HFF-Myc (cell line): ENCODE results near the gene CDK18.

Experiments used
- DNase-seq: peaks from one replicate; pipeline ENCODE4 v3.0.0-alpha.2; 2011; ENCODE audit warnings: low read depth; ENCODE audit errors: extremely low read depth
- H3K4me3 ChIP-seq: replicated peaks from 2 replicates; pipeline ENCODE4 v1.5.1; 2011; ENCODE audit warnings: low read depth, mild to moderate bottlenecking, control low read depth, low read length
- CTCF ChIP-seq: IDR thresholded peaks from 2 replicates; pipeline ENCODE4 v1.5.1; 2012; ENCODE audit warnings: mild to moderate bottlenecking, low read depth, low read length, control low read depth; ENCODE audit errors: missing control alignments

CDK18 gene

GRCh38 chr1:205532996-205533735 lies 28.7 kb downstream of the CDK18 start:
- H3K4me3 ChIP-seq, result no peak overlapping the region
- TF ChIP-seq CTCF, result no peak
- DNase-seq, result no peak

- no peak for TF ChIP-seq CTCF
- no peak for DNase-seq
- H3K4me3 ChIP-seq, result no peak overlapping the region
These were observed 29.4 kb downstream of the CDK18 start for GRCh38 chr1:205533748-205534443.

GRCh38 chr1:205534444-205534985 lies 30.0 kb downstream of the CDK18 start:
- no peak overlapping the region for H3K4me3 ChIP-seq
- TF ChIP-seq CTCF, result no peak
- DNase-seq, result no peak

- DNase-seq, result no peak
- H3K4me3 ChIP-seq, result no peak overlapping the region
- no peak for TF ChIP-seq CTCF
These were observed 30.6 kb downstream of the CDK18 start for GRCh38 chr1:205535096-205535495.

- no peak for TF ChIP-seq CTCF
- no peak for DNase-seq
- no peak overlapping the region for H3K4me3 ChIP-seq
These were observed 31.6 kb downstream of the CDK18 start for GRCh38 chr1:205535866-205536758.

GRCh38 chr1:205536759-205537361 lies 32.4 kb downstream of the CDK18 start:
- no peak for TF ChIP-seq CTCF
- H3K4me3 ChIP-seq, result no peak overlapping the region
- no peak for DNase-seq
